ENCODE results near the gene PLXND1.

DNA sequence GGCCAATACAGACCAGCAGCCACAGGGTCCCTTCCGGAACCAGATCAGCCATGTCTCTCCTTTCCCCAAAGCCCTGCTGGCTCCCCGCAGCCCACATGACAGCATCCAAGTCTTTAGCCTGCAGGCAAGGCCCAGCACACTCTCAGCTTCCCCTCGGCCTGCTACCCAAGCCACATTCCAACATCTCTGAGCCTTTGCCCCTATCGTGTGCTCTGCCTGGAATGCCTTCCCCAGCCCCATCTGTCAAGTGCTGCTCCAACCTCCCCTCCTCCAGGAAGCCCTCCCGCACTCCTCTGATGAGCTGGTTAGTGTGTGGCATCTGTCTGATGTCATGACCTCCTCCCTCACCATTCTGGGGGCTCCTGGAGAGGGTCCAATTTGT lies 8.5 kb downstream of the PLXND1 start:
- TF ChIP-seq, protein P1, sequence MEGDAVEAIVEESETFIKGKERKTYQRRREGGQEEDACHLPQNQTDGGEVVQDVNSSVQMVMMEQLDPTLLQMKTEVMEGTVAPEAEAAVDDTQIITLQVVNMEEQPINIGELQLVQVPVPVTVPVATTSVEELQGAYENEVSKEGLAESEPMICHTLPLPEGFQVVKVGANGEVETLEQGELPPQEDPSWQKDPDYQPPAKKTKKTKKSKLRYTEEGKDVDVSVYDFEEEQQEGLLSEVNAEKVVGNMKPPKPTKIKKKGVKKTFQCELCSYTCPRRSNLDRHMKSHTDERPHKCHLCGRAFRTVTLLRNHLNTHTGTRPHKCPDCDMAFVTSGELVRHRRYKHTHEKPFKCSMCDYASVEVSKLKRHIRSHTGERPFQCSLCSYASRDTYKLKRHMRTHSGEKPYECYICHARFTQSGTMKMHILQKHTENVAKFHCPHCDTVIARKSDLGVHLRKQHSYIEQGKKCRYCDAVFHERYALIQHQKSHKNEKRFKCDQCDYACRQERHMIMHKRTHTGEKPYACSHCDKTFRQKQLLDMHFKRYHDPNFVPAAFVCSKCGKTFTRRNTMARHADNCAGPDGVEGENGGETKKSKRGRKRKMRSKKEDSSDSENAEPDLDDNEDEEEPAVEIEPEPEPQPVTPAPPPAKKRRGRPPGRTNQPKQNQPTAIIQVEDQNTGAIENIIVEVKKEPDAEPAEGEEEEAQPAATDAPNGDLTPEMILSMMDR (IDR thresholded peaks at IDR 0.05) = no peak
- no peak for TF ChIP-seq POLR2A (IDR thresholded peaks at IDR 0.05)
